Ovary (tissue), 9 donors: ENCODE measurements around the gene BCL10. TPM values are rescaled to one million over a fixed set of nuclear protein-coding genes. Genes with fewer than 3 reads are reported as not detected.

Source experiments
- DNase-seq, 5 donors: peaks; one replicate each; pipeline ENCODE4 v3.0.0-alpha.2; 2019 to 2020
- H3K27ac ChIP-seq, 2 donors: fragments of 200-600 bp; one replicate each; pipeline versions ENCODE4 v1.5.1 to v1.8.0; 2019 to 2022
- H3K27me3 ChIP-seq: fragments of 200-600 bp; one replicate; pipeline ENCODE4 v1.8.0; 2022
- H3K36me3 ChIP-seq: fragments of 200-600 bp; sonication (generic); one replicate; pipeline ENCODE4 v1.5.1; 2019
- H3K4me1 ChIP-seq: one replicate; pipeline ENCODE4 v1.8.1; 2013; ENCODE audit warnings: mild to moderate bottlenecking, moderate library complexity; ENCODE audit not compliant: insufficient read depth
- H3K4me3 ChIP-seq: fragments of 200-600 bp; sonication (generic); one replicate; pipeline ENCODE4 v1.5.1; 2017
- H3K9me3 ChIP-seq, 2 donors: fragments of 200-600 bp in 1 of 2; sonication (generic) in 1 of 2; one replicate each; pipeline versions ENCODE4 v1.5.1 to v1.8.1; 2013 to 2019; ENCODE audit warnings: mild to moderate bottlenecking in 1 of 2, moderate library complexity in 1 of 2
- EP300 ChIP-seq: sonication (generic); formaldehyde crosslinking; IDR thresholded peaks from one replicate; pipeline ENCODE4 v1.6.1; 2017; ENCODE audit warnings: antibody characterized with exemption
- POLR2A ChIP-seq: fragments of 450-650 bp; IDR thresholded peaks from one replicate; pipeline ENCODE4 v1.6.1; 2017; ENCODE audit warnings: antibody characterized with exemption, mild to moderate bottlenecking, moderate library complexity
- WGBS, 3 donors: extraction: QIAGEN DNeasy Blood & Tissue Kit in 1 of 3; methylation state at CpG; one replicate each; pipeline versions ENCODE4 v1.1.5 to v1.1.7; 2013 to 2017; 5-methylcytosine and 5-hydroxymethylcytosine counted together
- intact Hi-C, 4 donors: fragments of 100-400 bp; cut with DNase I; formaldehyde crosslinking; loops; one replicate each; pipeline versions ENCODE4 v1.11.0 to v1.15.1; 2022 to 2023
- polyA plus RNA-seq, 2 donors: library from polyadenylated mRNA; stranded (reverse); fragments of 200-250 nt in 1 of 2; fragments of 350-450 nt in 1 of 2; fragmentation: Illumina TruSeq in 1 of 2; extraction: RNeasy Lipid Tissue Mini Kit (QIAGEN cat#74804) in 1 of 2; gene quantifications; one replicate each; pipeline ENCODE4 v1.2.3, GENCODE V29; 2013 to 2014
- small RNA-seq: library from RNA; depleted of rRNA; stranded (forward); fragments of <200 nt; gene quantifications from one replicate; pipeline ENCODE3, GENCODE V24; 2016
- total RNA-seq, 7 donors: library from RNA; depleted of rRNA in 2 of 7; stranded (reverse); fragments of >200 nt in 2 of 7; fragmentation: NEBNext Ultra II Directional in 3 of 7; extraction: Animal tissue kit (Norgen Biotek cat#: 25700) in 3 of 7; gene quantifications; one replicate each; pipeline versions ENCODE4 v1.1.0 to v1.2.4, GENCODE V29; 2016 to 2023
- TF ChIP-seq, protein P1 (sequence below), 3 donors: fragments of 450-650 bp in 2 of 3; fragments of 200-600 bp in 1 of 3; IDR thresholded peaks; one replicate each; pipeline versions ENCODE4 v1.5.1 to v1.8.0; 2016 to 2022; ENCODE audit warnings: antibody characterized with exemption in 3 of 3, mild to moderate bottlenecking in 1 of 3
- donor health status: DM: no; HTN: no; CAD: no; lungs with moderate emphysema.
- donor health status: DM: no; HTN: no; CAD: no.
- donor health status: Bipolar disorder and iron deficiency.
- donor health status: DM: yes; HTN: yes; CAD: no.
- donor health status: DM: no; HTN: no; CAD: no.
- donor health status: DM: yes; HTN: yes; CAD: no.

Gene BCL10
- total and polyA plus RNA-seq, 9 donors: 8.1 to 23.6 (median 17.2) TPM

GRCh38 chr1:85223334-85223733 lies 53.1 kb downstream of the BCL10 start:
- TF ChIP-seq POLR2A: no peak
- Histone ChIP-seq H3K9me3 (no peaks in the 10 kb centered on the region), H3K27me3 (no peaks in the 10 kb centered on the region), H3K4me1 (peaks cover 4% of the 10 kb centered on the region), H3K27ac (no peak overlapping the region), H3K4me3 (no peak overlapping the region), H3K36me3 (no peaks in the 10 kb centered on the region)
- intact Hi-C loops: no loop called here
- no peak for DNase-seq
- WGBS, 3 donors: 73 to 87% (median 73%) methylated on average over 5 of the region's 5 CpGs

- DNase-seq: no peak
- intact Hi-C loops: no loop called here
- no peaks in the 10 kb centered on the region for H3K27me3 ChIP-seq
- no peak overlapping the region for H3K27ac ChIP-seq
- TF ChIP-seq POLR2A: no peak
- no peaks in the 10 kb centered on the region for H3K36me3 ChIP-seq
- H3K4me3 ChIP-seq: no peak overlapping the region
- peaks cover 4% of the 10 kb centered on the region for H3K4me1 ChIP-seq
- 10 to 19% (median 16%) methylated on average over 7 of the region's 7 CpGs for WGBS, 3 donors
- H3K9me3 ChIP-seq: no peaks in the 10 kb centered on the region
Measured at GRCh38 chr1:85220756-85221201, 55.7 kb downstream of the BCL10 start.

DNA sequence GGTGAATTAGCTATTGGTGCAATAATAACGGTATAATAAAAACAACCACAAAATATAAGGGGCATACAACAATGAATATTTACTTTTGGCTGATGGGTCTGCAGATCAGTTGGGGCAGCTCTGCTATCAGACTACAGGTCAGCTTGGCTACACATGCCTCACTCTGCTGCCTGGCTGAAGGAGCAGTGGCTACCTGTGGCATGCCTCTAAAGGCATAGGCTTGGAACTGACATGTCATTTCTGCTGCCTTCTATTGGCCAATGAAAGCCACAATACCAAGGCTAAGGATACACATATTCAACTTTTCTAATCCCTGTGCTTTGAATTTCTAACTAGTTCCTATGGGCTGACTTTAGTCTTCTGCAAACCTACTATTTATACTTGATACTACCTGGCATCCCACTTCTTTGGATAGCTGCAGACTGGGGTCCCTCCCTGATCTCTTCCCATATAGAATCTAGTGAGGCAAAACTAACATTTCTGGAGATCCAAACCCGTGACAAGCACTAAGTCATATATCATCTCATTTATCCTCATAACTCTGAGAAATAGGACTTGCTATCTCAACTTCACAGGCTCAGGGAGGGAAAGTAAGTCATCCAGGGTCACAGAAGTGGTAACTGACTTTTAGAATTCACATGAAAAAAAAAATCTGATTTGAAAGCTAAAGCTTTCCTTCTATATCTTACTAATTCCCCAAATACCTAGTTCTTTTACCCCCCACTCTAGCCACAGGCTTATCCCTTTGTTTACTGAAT lies 56.4 kb downstream of the BCL10 start:
- H3K27me3 ChIP-seq: no peaks in the 10 kb centered on the region
- H3K27ac ChIP-seq: no peak overlapping the region
- WGBS, 3 donors: 93 to 94% (median 93%) methylated on average over 2 of the region's 2 CpGs
- no peak for TF ChIP-seq POLR2A
- no peak for TF ChIP-seq EP300
- TF ChIP-seq, protein P1, sequence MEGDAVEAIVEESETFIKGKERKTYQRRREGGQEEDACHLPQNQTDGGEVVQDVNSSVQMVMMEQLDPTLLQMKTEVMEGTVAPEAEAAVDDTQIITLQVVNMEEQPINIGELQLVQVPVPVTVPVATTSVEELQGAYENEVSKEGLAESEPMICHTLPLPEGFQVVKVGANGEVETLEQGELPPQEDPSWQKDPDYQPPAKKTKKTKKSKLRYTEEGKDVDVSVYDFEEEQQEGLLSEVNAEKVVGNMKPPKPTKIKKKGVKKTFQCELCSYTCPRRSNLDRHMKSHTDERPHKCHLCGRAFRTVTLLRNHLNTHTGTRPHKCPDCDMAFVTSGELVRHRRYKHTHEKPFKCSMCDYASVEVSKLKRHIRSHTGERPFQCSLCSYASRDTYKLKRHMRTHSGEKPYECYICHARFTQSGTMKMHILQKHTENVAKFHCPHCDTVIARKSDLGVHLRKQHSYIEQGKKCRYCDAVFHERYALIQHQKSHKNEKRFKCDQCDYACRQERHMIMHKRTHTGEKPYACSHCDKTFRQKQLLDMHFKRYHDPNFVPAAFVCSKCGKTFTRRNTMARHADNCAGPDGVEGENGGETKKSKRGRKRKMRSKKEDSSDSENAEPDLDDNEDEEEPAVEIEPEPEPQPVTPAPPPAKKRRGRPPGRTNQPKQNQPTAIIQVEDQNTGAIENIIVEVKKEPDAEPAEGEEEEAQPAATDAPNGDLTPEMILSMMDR (IDR thresholded peaks at IDR 0.05): no peak
- no peak overlapping the region for H3K4me3 ChIP-seq
- H3K36me3 ChIP-seq: no peaks in the 10 kb centered on the region
- no peak for DNase-seq
- intact Hi-C loops: no loop called here
- H3K4me1 ChIP-seq: peaks cover 2% of the 10 kb centered on the region
- H3K9me3 ChIP-seq: no peaks in the 10 kb centered on the region

DNA sequence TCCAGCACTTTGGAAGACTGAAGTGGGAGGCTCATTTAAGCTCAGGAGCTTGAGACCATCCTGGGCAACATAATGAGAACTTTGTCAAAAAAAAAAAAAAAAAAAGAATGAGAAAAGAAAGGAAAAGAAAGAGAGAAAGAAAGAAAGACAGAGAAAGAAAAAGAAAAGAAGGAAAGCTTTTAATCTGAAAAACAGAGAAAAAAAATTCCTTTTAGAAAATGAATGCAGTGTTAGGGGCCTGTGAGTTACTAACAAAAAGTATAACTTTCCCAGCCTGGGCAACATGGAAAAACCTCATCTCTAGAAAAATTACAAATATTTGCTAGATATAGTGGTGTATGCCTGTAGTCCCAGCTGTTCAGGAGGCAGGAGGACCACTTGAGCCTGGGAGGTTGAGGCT lies 59.7 kb downstream of the BCL10 start:
- TF ChIP-seq, protein P1 (IDR thresholded peaks at IDR 0.05): no peak
- TF ChIP-seq EP300: no peak
- TF ChIP-seq POLR2A: no peak
- no peaks in the 10 kb centered on the region for H3K4me1 ChIP-seq
- DNase-seq: no peak

More for the DNA sequence above, 59.7 kb downstream of the BCL10 start:
- Histone ChIP-seq H3K36me3 (no peaks in the 10 kb centered on the region), H3K9me3 (no peaks in the 10 kb centered on the region), H3K4me3 (no peak overlapping the region), H3K27ac (no peak overlapping the region), H3K27me3 (no peaks in the 10 kb centered on the region)
- intact Hi-C loops: no loop called here

Small RNAs within 50 kb of the gene (small RNA-seq; reads per million reads assigned to genes)
- not detected for gene RF00019

Other genes starting within 250 kb of the BCL10 start
- 1 to 10 TPM; 2.0 to 8.3 (median 3.7) TPM for gene MCOLN3, start 228.1 kb downstream of the BCL10 start, total RNA-seq
- gene MCOLN3, start 228.1 kb downstream of the BCL10 start, polyA plus RNA-seq: 1 to 10 TPM in 1 of 2 donors, under 1 TPM in 1; 0.71 to 1.8 TPM
- gene SYDE2, start 75.6 kb downstream of the BCL10 start, total RNA-seq: 10 to 100 TPM in 2 of 7 donors, 1 to 10 TPM in 5; 6.7 to 12.3 (median 7.8) TPM
- 1 to 10 TPM; 1.2 to 2.3 TPM for gene SYDE2, start 75.6 kb downstream of the BCL10 start, polyA plus RNA-seq
- gene C1orf52, start 17.0 kb downstream of the BCL10 start, total RNA-seq: 10 to 100 TPM; 10.7 to 24.6 (median 18.8) TPM
- 10 to 100 TPM; 20.1 to 23.9 TPM for gene C1orf52, start 17.0 kb downstream of the BCL10 start, polyA plus RNA-seq
- gene DDAH1, start 188.5 kb upstream of the BCL10 start, total RNA-seq: 10 to 100 TPM in 4 of 7 donors, 1 to 10 TPM in 3; 3.3 to 32.3 (median 11.7) TPM
- 10 to 100 TPM in 1 of 2 donors, 1 to 10 TPM in 1; 4.5 to 27.6 TPM for gene DDAH1, start 188.5 kb upstream of the BCL10 start, polyA plus RNA-seq